Mesenteric fat pad (tissue), 1 donor: ENCODE results near the gene STPG3. TPM values are rescaled to one million over a fixed set of nuclear protein-coding genes. Genes with fewer than 3 reads are reported as not detected.

Source experiments
- DNase-seq: peaks from one replicate; pipeline ENCODE4 v3.0.0-alpha.2; 2020; ENCODE audit warnings: low spot score
- total RNA-seq: library from RNA; stranded (reverse); fragmentation: NEBNext Ultra II Directional; extraction: Animal tissue kit (Norgen Biotek cat#: 25700); gene quantifications from one replicate; pipeline ENCODE4 v1.2.1, GENCODE V29; 2021
- donor health status: DM: yes; HTN: yes; CAD: no.

Gene STPG3
- total RNA-seq, 1 donor from 2014 or later, result not detected

DNA sequence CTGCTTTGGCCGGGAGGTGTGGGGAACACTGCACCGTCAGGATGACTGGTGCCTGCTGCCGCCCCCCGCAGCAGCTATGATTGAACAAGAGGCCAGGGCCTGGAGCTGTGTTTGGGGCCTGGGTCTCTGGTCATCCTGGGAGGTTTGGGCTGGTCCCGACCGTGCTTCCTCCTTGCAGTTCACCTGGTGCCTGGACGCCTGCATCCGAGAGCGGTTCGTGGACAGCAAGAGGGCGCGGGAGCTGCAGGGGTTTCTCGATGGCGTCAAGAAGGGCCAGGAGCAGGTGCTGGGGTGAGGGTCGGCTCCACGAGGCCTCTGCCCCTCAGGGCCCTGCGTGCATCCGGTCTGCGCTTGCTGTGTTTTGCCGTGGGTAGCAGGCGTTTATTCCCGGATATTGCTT, 13.0 kb downstream of the STPG3 start:
- DNase-seq, result no peak

GRCh38 chr9:137265496-137266161, 14.5 kb downstream of the STPG3 start:
- peak; percentile 85 for DNase-seq

DNA sequence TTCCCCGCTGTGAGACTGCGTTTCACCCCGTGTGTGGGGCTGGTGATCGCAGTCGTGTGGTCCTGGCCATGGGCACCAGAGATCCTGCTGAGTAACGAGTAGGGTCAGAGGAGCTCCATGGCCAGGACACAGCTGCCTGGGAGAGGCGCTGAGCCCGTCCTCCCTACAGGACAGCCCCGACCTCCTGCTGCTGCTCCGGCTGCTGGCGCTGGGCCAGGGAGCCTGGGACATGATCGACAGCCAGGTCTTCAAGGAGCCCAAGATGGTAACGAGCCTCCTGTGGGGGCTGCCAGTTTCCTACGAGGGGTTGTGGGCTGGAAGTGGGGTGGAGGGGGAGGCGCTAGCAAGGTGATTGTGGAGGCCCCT, 15.1 kb downstream of the STPG3 start:
- DNase-seq, result no peak

GRCh38 chr9:137266585-137267453, 15.7 kb downstream of the STPG3 start:
- no peak for DNase-seq

- DNase-seq, result no peak
Measured at GRCh38 chr9:137267933-137268355, 16.9 kb downstream of the STPG3 start.

GRCh38 chr9:137268538-137269201, 17.6 kb downstream of the STPG3 start:
- DNase-seq, result no peak

DNA sequence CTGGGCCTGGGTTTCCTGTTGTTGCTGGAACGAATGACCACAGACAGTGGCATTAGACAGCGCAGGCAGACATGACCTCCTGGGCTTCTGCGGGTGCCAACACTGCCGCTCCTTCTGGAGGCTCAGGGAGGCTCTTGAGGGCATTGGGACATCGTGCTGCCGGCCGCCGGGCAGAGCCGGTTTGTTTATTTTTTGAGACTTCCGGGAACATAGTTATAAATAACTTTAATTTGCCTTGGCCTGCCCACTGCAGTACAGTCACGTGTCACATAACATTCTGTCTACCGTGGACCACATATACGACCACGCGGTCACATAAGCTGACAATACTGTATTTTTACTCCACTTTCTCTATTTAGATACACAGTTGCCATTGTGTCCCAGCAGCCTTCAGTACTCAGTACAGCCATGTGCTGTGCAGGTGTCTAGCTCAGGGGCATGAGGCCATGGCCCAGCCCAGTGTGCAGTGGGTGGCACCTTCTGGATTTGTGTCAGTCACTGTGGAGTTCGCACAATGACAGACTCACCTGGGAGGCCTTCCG, 18.2 kb downstream of the STPG3 start:
- no peak for DNase-seq

GRCh38 chr9:137270929-137271695, 20.0 kb downstream of the STPG3 start:
- DNase-seq, result no peak

DNA sequence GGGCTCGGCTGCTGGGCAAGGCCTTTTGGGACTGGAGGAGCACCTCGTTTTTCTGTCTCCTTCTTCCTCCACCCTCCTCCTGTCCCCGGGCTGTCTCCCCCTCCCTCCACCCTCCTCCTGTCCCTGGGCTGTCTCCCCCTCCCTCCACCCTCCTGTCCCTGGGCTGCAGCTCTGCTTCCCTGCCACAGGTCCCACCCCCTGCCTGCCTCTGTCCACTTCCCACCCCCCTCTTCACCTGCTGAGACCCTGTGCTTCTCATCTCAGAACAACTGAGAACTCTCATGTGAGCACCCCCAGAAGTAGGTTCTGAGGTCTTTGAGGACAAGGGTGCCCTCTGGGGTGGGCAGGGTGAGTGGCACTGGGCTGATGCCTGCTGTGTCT, 20.6 kb downstream of the STPG3 start:
- no peak for DNase-seq

- no peak for DNase-seq
Measured at GRCh38 chr9:137272241-137273094, 21.4 kb downstream of the STPG3 start.

GRCh38 chr9:137273095-137273490, 22.0 kb downstream of the STPG3 start:
- DNase-seq, result no peak

GRCh38 chr9:137273611-137274320, 22.7 kb downstream of the STPG3 start:
- DNase-seq, result no peak

- DNase-seq, result no peak
Measured at GRCh38 chr9:137275203-137275587, 24.1 kb downstream of the STPG3 start.

DNA sequence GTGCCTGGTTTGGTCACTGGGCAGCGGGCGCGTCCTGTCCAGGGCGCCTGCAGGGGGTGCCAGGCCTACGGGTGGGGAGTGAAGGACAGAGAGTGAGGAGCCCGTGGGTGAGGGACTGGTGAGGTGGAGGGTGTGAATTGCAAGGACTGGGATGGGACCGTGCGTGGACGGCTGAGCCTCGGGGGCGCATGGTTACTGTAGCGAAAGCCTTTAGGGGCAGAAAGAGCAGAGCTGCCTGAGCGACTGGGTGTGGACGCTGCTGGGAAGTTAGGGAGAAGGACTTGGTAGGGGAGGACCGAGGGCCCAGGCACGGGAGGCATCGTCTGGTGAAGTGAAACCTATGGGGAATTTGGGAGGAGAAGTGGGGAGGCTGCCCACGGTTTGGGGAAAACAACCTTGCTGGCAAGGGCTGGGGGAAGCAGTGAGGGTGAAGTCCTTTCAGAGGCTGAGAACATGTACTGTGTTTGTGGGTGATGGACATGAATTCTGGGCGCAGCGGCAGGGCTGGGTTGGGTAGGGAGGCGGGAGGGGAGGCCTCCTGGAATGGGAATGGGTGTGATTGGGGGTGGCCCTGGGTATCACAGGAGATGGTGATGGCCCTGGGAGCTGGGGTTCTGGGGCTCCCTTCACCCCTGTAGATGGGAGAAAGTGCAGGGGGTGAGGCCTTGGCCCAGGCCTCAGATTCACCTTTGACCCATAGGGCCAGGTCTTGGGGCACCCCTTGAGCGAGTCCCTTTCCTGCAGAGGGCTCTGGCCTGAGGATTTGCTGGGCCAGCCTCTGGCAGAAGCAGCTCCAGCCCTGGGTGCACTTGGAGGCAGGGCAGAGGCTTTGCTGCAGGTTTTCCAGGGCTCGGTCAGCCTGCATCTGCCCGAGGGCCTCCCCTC, 24.7 kb downstream of the STPG3 start:
- no peak for DNase-seq

GRCh38 chr9:137276473-137277328, 25.6 kb downstream of the STPG3 start:
- no peak for DNase-seq

GRCh38 chr9:137277329-137278041, 26.4 kb downstream of the STPG3 start, which contains the start of gene TOR4A:
Gene TOR4A (plus strand): TSS chr9:137277726. CDS start chr9:137278690, 964 bp downstream.
- DNase-seq, result peak; percentile 95
